Sigmoid colon (tissue), 7 donors: Measurements from ENCODE around the gene KLHDC8A. TPM values are rescaled to one million over a fixed set of nuclear protein-coding genes. Genes with fewer than 3 reads are reported as not detected.

Experiments
- polyA plus RNA-seq, 3 donors: library from polyadenylated mRNA; stranded (reverse); fragments of 200-250 nt; gene quantifications; one replicate each; pipeline ENCODE4 v1.2.3, GENCODE V29; 2013
- small RNA-seq, 3 donors: library from RNA; depleted of rRNA; stranded (forward); fragments of <200 nt; gene quantifications; one replicate each; pipeline ENCODE3, GENCODE V24; 2016
- total RNA-seq, 4 donors: library from RNA; depleted of rRNA; stranded (reverse); fragments of >200 nt; gene quantifications; one replicate each; pipeline ENCODE4 v1.1.0, GENCODE V29; 2016
- donor health status: healthy with polysubstance abuse.
- donor health status: Bipolar disorder and iron deficiency.
- donor health status: healthy.

The KLHDC8A gene
- total and polyA plus RNA-seq, 7 donors, result 0.69 to 1.7 (median 1.3) TPM; not detected in 1

Small RNAs within 50 kb of the gene (small RNA-seq; reads per million reads assigned to genes)
- 0 reads per million in 3 donors for gene SNRPGP10

Other genes with a start within 250 kb of the KLHDC8A start
- 10 to 100 TPM; 12.2 to 36.5 (median 13.9) TPM for gene RBBP5, start 234.9 kb downstream of the KLHDC8A start, total RNA-seq
- gene RBBP5, start 234.9 kb downstream of the KLHDC8A start, polyA plus RNA-seq, result 1 to 10 TPM; 6.6 to 8.1 (median 7.8) TPM
- 10 to 100 TPM in 3 of 4 donors, 1 to 10 TPM in 1; 9.1 to 13.3 (median 12.7) TPM for gene DSTYK, start 145.2 kb downstream of the KLHDC8A start, total RNA-seq
- 1 to 10 TPM; 1.6 to 3.8 (median 2.4) TPM for gene DSTYK, start 145.2 kb downstream of the KLHDC8A start, polyA plus RNA-seq
- 1 to 10 TPM; 4.3 to 6.4 (median 5.6) TPM for gene TMCC2, start 129.0 kb downstream of the KLHDC8A start, total RNA-seq
- 1 to 10 TPM in 1 of 3 donors, not detected in 2; 1.1 TPM for gene TMCC2, start 129.0 kb downstream of the KLHDC8A start, polyA plus RNA-seq
- gene NUAK2, start 35.2 kb downstream of the KLHDC8A start, total RNA-seq, result 1 to 10 TPM in 1 of 4 donors, under 1 TPM in 3; 0.28 to 1.5 (median 0.69) TPM
- 10 to 100 TPM; 13.9 to 15.0 (median 14.3) TPM for gene NUAK2, start 35.2 kb downstream of the KLHDC8A start, polyA plus RNA-seq
- not detected for gene LEMD1, start 65.1 kb upstream of the KLHDC8A start, total RNA-seq
- gene LEMD1, start 65.1 kb upstream of the KLHDC8A start, polyA plus RNA-seq, result under 1 TPM in 1 of 3 donors, not detected in 2; 0.34 TPM
- gene BLACAT1, start 99.1 kb upstream of the KLHDC8A start, total RNA-seq, result under 1 TPM in 1 of 4 donors, not detected in 3; 0.36 TPM
- under 1 TPM in 1 of 3 donors, not detected in 2; 0.51 TPM for gene BLACAT1, start 99.1 kb upstream of the KLHDC8A start, polyA plus RNA-seq
- gene CDK18, start 147.7 kb upstream of the KLHDC8A start, total RNA-seq, result 10 to 100 TPM in 2 of 4 donors, 1 to 10 TPM in 2; 6.7 to 14.3 (median 11.4) TPM
- gene CDK18, start 147.7 kb upstream of the KLHDC8A start, polyA plus RNA-seq, result 10 to 100 TPM; 10.8 to 26.8 (median 14.3) TPM